Stimulated activated effector memory CD8-positive, alpha-beta T cell treated with anti-CD3 and anti-CD28 coated beads, Interleukin-12 subunit alpha, Interleukin-12 subunit beta, amount 100 ng/mL, for 72 hours (primary cell): ENCODE results near the gene KCNJ15.
A peak's percentile ranks its signal among the peaks of the same experiment; 100 is the strongest.
"Not testable (repeated sequence)": the region's sequence is repeated elsewhere in the genome, so short reads cannot be mapped to it uniquely, and the experiment has no call there.

ENCODE experiments used
- ATAC-seq: fragments of 150-1000 bp; cut with Tn5 transposase; 2 replicates; pipeline ENCODE4 v1.10.0; 2021
- DNase-seq, 2 donors: peaks; one replicate each; pipeline ENCODE4 v3.0.0; 2021 to 2022; ENCODE audit warnings: low spot score in 2 of 2
- H3K27ac Mint-ChIP-seq: one replicate; pipeline ENCODE4 v1.8.0; 2022; ENCODE audit warnings: mild to moderate bottlenecking, mixed read lengths
- H3K36me3 Mint-ChIP-seq: one replicate; pipeline ENCODE4 v1.8.0; 2022; ENCODE audit warnings: mild to moderate bottlenecking, mixed read lengths
- H3K4me1 Mint-ChIP-seq: one replicate; pipeline ENCODE4 v1.8.0; 2022; ENCODE audit warnings: mixed read lengths
- H3K4me3 Mint-ChIP-seq: one replicate; pipeline ENCODE4 v1.8.0; 2022; ENCODE audit warnings: mild to moderate bottlenecking, mixed read lengths
- H3K9me3 Mint-ChIP-seq: one replicate; pipeline ENCODE4 v1.8.0; 2022; ENCODE audit warnings: mixed read lengths

The KCNJ15 gene

DNA sequence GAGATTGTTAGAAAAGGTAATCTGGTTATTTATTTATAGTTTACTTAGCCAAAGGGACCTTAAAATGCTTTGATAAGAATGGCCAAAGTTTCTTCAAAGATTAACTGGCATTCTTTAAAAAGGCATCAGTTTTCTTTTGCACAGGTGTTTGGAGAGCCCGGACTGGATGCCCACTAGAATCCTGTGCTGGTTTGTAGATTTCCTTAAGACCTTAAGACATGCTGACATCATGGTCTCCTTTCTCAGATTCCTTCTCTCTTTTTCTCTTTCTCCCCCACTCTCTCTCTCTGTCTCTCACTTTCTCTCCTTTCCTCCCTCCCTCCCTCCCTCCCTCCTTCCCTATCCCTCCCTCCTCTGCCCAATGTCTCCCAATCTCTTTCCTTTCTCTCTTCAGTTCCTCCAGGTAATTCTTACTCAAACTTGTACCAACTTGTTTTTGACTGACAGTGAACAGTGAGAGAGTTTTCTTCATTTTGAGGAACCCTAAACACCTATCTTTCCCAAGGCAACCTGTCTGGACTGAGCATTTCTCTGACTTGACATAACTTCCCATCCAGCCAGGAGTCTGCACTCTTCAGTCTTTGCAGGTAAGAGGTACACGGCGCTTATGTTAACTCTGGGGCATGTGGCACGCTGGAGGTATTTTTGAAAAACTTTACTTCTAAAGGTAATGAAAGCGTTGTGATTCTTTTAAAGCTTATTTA lies at the start of gene KCNJ15:
KCNJ15 (plus strand) TSS at position 393 of the 704 bp plus-strand sequence. CDS start 42,271 bp downstream, outside the sequence.
- no peak for ATAC-seq
- H3K36me3 Mint-ChIP-seq, result no peaks in the 10 kb centered on the region
- no peaks in the 10 kb centered on the region for H3K4me1 Mint-ChIP-seq
- H3K9me3 Mint-ChIP-seq, result no peaks in the 10 kb centered on the region
- no peak within 1 kb of the TSS for H3K4me3 Mint-ChIP-seq
- DNase-seq, result no peak
- H3K27ac Mint-ChIP-seq, result no peak within 1 kb of the TSS

DNA sequence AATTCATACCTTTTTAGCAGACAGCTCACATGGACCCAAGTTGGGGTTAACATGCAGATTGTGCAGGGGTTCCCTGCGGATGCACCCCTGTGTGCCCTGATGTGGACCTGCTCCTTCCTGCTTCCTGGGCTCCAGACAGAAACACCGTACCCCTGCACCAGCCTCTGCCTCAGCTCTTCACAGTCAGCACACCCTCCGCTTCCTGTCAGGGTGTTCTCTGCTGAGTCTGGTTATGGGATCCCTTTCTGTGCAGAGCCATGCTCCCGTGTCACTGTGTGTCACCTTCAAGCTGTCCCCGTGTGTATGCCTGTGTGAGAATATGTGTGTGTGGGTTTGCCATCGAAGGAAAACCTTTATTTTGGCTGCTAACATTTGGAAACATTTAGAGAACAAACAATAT lies 48.7 kb upstream of the KCNJ15 start:
- peaks cover 3% of the 10 kb centered on the region for H3K9me3 Mint-ChIP-seq
- H3K36me3 Mint-ChIP-seq, result no peaks in the 10 kb centered on the region
- H3K27ac Mint-ChIP-seq, result no peak overlapping the region
- H3K4me1 Mint-ChIP-seq, result no peaks in the 10 kb centered on the region
- no peak for DNase-seq
- no peak for ATAC-seq
- no peak overlapping the region for H3K4me3 Mint-ChIP-seq

DNA sequence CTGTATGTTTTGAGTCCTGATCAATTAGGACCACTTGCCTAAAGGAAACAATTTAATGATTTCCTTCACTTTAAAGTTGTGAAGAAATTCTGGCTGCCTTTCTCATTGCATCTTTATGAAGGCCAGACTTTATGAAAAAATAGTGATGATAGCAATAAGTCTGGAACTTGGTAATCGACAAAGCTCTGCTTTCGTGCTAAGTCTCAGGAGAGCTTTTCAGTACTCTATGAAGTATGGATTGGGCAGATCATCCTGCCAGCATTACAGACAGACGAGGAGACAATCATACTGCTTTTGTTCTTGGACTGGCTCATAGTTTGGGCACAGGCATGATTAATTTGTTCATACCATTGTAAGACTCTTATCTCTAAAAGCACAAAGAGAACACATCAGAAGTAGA lies 45.5 kb upstream of the KCNJ15 start:
- Mint-ChIP-seq H3K27ac (no peak overlapping the region), H3K9me3 (peaks cover 3% of the 10 kb centered on the region), H3K4me1 (no peaks in the 10 kb centered on the region), H3K4me3 (no peak overlapping the region), H3K36me3 (no peaks in the 10 kb centered on the region)
- DNase-seq (no peak), ATAC-seq (no peak)

DNA sequence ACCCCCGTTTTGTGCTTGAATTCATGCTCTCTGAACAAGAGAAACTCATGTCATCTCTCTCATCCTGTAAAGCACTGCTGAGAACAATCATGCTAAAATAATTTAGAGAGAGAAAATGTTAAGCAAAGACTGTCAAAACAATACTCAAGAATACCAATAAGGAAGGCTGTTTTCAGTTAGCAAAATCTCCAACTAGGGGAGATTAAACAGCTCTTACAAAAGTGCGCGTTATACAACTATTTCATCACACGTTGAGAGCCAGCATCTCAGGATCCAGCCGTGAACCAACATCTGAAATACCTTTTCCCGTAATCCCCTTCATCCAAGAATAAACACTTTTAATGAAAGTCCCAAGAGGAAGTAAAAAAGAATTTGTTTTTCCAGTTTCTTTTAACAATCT lies 44.1 kb upstream of the KCNJ15 start:
- DNase-seq (no peak), ATAC-seq (no peak)
- no peaks in the 10 kb centered on the region for H3K4me1 Mint-ChIP-seq
- no peak overlapping the region for H3K27ac Mint-ChIP-seq
- H3K36me3 Mint-ChIP-seq, result no peaks in the 10 kb centered on the region
- H3K9me3 Mint-ChIP-seq, result peaks cover 3% of the 10 kb centered on the region
- H3K4me3 Mint-ChIP-seq, result no peak overlapping the region

DNA sequence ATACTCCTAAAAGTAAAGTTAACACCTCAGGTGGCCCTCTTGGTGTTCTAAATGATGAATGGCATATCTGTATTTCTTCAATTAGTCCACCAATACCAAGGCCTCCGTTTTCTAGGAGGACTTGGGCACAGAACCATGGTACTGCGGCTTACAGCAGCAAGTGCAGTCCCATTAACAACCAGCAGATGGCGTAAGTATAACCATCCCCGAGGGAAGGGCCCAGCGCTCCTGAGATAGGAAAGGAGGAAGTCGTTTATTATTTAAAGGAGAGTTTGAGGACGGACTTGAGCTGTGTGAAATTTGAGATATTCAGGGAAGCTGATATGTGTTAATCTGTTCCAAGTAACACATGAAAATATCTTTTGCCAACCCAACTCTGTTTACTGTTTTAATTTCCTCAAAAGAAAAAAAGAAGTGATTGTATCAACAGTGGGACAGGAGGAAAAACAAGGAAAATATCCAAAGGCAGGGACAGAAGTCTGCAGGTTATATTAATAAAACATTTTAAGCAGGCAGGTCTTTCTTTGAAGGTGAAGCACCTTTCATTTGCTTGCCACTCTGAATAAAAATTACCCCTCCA lies 37.7 kb upstream of the KCNJ15 start:
- Mint-ChIP-seq H3K4me3 (no peak overlapping the region), H3K9me3 (peaks cover 8% of the 10 kb centered on the region), H3K36me3 (no peaks in the 10 kb centered on the region), H3K4me1 (no peaks in the 10 kb centered on the region), H3K27ac (no peak overlapping the region)
- DNase-seq, result peak; percentile 49 to 72
- ATAC-seq, result no peak

DNA sequence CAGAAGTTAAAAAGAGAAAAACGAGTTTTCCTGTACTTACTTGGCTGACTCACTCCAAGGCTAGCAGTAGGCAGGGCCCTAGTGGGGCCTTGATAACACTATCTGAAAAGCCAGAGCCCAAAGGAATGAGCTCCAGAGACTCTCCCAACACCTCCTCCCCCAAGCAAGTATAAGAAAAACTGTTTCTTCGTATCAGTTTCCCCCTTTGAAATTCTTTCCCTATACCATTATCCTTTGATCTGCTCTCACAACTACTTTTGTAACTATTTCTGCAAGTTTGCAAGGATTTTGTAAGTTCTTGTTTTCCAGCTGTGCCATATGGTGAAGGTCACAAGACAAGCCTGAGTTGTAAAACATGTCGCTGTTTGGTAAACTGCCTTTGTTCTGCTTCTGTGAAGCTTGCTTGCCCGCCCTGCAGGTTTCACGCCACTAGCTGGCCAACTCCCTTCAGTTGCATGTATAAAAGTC lies 36.5 kb upstream of the KCNJ15 start:
- Mint-ChIP-seq H3K4me1 (no peaks in the 10 kb centered on the region), H3K4me3 (no peak overlapping the region), H3K27ac (no peak overlapping the region), H3K36me3 (no peaks in the 10 kb centered on the region), H3K9me3 (peaks cover 11% of the 10 kb centered on the region)
- no peak for ATAC-seq
- DNase-seq, result no peak

DNA sequence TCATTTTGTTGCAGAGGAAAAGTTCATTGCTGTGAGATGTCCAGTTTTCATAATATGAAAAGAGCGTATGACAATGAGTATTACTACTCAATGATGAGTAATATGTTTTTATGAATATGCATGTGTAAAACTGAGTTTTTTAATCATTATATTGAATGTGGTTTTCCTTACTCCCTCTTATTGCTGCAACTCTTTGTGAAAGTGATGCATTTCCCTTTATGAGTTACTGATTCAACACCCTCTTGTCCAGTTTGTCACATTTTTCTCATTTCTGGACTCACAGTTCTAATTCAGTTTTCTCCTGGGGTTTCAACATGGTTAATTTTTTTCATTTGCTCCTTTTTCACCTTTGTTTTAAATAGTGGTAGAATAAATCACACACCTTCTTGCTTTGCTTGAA lies 35.2 kb upstream of the KCNJ15 start:
- Mint-ChIP-seq H3K4me3 (no peak overlapping the region), H3K4me1 (no peaks in the 10 kb centered on the region), H3K27ac (no peak overlapping the region), H3K9me3 (peaks cover 11% of the 10 kb centered on the region), H3K36me3 (no peaks in the 10 kb centered on the region)
- ATAC-seq (no peak), DNase-seq (no peak)

DNA sequence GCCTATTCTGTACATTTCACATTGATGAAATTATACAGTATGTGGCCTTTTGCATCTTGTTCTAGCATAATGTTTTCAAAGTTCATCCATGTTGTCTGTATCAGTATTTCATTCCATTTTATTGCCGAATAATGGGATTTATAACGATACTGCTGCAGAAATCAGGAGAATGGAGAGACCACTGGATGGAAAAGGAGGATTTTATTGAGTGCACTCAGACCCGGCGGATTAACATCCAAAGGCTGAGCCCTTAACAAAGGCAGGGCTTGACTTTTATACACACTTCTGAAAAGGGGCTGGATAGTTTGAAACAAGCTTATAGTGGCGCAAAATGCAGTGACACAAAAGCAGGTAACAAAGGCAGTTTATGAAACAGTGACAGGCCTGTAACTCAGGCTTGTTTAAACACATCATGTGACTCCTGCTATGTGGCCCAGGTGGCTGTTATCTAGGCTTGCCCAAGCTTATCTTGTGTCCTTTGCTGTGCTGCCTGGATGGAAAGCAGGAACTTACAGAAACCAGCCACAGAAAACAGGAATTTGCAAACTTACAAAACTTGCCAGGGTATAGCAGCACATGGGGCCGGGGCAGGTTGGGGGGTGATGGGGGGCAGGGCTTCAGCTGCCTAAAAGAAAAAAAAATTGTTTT lies 32.8 kb upstream of the KCNJ15 start:
- Mint-ChIP-seq H3K4me3 (no peak overlapping the region), H3K9me3 (peaks cover 21% of the 10 kb centered on the region), H3K36me3 (no peaks in the 10 kb centered on the region), H3K27ac (no peak overlapping the region), H3K4me1 (no peaks in the 10 kb centered on the region)
- DNase-seq (no peak), ATAC-seq (no peak)

DNA sequence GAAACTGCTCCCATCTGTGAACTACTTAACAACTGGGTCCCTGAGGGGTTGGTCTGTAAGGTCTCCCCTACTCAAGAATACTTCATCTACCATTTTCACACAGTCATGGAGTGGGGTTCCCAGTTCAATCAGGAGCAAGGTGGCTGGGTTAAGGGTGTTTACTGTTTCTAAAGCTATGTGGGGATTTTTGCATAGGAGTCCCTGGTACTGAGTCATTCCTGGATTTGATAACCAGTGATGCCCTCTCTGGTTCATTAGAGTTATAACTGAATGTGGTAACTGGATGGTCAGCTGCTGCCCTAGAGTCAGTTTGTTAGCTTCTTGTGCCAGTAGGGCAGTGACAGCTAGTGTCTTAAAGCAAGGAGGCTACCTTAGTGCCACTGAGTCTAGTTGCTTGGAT lies 29.4 kb upstream of the KCNJ15 start:
- Mint-ChIP-seq H3K27ac (no peak overlapping the region), H3K36me3 (no peaks in the 10 kb centered on the region), H3K9me3 (peaks cover 31% of the 10 kb centered on the region), H3K4me1 (no peaks in the 10 kb centered on the region), H3K4me3 (no peak overlapping the region)
- ATAC-seq (no peak), DNase-seq (no peak)

DNA sequence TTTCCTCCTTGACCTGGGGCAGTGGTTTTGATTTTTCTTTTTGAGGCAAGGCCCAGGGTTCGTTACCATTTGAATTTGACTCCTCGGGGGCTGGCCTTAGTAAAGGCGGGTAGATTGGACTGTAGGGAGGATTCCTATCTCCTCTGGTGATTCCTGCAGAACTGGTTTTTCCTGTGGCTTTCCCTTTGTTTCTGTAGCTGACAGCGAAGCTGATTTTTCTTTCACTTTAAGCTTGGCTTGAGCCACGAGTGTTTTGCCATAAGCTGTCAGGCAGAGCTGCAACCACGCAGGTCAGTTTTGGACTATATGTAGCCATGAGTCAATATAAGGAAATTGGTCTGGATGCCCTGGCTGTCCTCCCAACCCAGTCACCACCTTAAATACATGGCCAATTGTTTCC lies 28.7 kb upstream of the KCNJ15 start:
- Mint-ChIP-seq H3K9me3 (peaks cover 28% of the 10 kb centered on the region), H3K4me1 (no peaks in the 10 kb centered on the region), H3K4me3 (no peak overlapping the region), H3K27ac (no peak overlapping the region), H3K36me3 (no peaks in the 10 kb centered on the region)
- DNase-seq (no peak), ATAC-seq (no peak)

DNA sequence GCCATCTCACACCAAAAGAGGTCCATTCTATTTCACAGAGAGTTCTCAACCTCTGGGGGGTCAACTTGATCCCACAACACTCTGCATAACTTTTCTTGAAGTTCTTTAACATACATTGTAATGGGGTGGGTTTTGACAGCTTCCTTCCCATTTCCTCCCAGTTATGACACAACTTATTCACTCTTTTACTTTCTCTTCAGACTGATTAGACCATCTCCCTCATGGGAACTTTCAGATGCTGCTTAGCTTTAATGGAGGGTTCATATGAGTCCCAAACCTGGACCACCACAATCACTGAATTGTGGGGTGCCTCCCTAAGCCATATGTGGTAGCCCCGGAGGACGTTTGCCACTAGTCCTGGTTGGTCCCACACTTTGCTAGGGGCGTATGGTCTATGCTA lies 28.3 kb upstream of the KCNJ15 start:
- no peak for ATAC-seq
- peaks cover 28% of the 10 kb centered on the region for H3K9me3 Mint-ChIP-seq
- H3K4me3 Mint-ChIP-seq, result no peak overlapping the region
- H3K4me1 Mint-ChIP-seq, result no peaks in the 10 kb centered on the region
- DNase-seq, result no peak
- no peaks in the 10 kb centered on the region for H3K36me3 Mint-ChIP-seq
- no peak overlapping the region for H3K27ac Mint-ChIP-seq

DNA sequence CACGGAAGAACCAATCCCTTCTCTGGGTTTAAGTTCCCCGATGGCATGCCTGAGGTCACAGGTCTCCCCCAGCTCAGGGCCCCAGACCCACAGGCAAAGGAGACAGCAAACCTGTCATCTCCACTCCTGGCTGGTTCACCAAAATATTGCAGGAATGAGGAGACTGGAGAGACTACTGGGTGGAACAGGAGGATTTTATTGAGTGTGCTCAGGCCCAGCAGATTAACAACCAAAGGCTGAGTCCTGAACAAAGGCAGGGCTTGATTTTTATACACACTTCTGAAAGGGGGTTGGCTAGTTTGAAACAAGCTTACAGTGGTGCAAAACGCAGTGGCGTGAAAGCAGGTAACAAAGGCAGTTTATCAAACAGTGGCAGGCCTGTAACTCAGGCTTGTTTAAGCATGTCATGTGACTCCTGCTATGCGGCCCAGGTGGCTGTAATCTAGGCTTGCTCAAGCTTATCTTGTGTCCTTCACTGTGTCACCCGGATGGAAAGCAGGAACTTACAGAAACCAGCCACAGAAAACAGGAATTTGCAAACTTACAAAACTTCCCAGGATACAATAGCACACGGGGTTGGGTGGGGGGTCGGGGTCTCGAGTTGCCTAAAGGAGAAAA lies 27.4 kb upstream of the KCNJ15 start:
- Mint-ChIP-seq H3K9me3 (peaks cover 23% of the 10 kb centered on the region), H3K36me3 (no peaks in the 10 kb centered on the region), H3K27ac (no peak overlapping the region), H3K4me1 (no peaks in the 10 kb centered on the region), H3K4me3 (no peak overlapping the region)
- no peak for DNase-seq
- ATAC-seq, result no peak

DNA sequence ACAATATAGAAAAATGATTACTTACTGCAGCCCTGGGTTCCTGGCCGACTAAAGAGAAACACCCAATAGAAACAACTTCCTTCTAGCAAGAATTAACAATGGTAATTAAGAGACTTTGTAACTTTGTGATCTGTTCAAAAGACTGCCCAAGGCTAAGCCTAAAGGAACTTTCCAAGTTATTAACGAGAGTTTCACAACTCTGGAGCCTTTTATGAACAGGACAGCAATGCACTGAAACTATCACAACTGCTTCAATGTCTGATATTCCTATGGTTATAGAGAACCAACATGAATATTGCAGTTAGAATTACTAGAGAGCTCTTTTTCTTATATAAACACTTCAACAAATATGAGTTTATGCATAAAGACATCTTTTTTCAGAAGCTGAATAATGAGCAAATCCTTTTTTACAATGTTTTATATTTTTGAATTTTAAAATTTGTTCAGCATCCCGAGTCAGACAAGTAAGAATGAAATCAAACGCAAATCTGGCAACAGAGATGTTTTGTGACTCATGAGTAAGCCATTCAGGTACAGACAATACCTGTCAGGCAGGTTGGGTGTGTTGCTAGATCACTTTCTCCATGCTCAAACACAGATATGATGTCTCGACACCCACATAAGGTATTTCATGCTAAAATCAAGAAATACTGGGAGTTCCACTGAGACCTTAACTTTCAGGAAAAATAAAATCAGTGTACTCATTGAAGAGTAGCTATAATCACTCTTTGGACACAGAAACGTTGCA lies 22.2 kb upstream of the KCNJ15 start:
- Mint-ChIP-seq H3K9me3 (peaks cover 7% of the 10 kb centered on the region), H3K27ac (no peak overlapping the region), H3K4me3 (no peak overlapping the region), H3K36me3 (no peaks in the 10 kb centered on the region), H3K4me1 (no peaks in the 10 kb centered on the region)
- DNase-seq (no peak), ATAC-seq (no peak)

DNA sequence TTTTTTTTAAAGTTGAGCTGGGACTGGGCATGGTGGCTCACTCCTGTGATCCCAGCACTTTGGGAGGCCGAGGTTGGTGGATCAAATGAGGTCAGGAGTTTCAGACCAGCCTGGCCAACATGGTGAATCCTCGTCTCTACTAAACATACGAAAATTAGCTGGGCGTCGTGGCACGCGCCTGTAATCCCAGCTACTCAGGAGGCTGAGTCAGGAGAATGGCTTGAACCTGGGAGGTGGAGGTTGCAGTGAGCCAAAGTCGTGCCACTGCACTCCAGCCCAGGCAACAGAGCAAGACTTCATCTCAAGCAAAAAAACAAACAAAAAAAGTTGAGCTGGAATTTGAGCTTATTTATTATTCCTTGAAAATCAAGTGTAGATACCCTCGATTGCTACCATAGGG lies 21.5 kb upstream of the KCNJ15 start:
- H3K27ac Mint-ChIP-seq, H3K4me1 Mint-ChIP-seq, H3K9me3 Mint-ChIP-seq, DNase-seq, ATAC-seq, H3K36me3 Mint-ChIP-seq, H3K4me3 Mint-ChIP-seq: not testable (repeated sequence)

DNA sequence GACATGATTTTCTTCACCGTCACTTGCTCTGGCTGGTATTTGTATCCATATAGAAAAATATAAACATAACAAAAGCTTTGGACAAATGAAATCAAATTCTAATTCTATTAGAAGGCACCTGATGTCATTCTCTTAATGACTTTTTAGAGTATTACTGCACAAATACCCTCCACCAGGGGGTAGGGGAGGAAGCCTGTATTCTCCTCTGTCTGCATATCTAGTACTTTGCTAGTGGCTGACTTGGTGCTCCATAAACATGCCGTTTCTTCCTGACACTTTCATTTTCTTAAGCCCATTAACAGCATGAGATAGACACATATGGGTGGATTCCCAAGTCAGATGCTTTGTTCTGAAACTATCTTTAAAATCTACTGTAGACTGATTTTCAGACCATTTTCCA lies 20.6 kb upstream of the KCNJ15 start:
- ATAC-seq, result no peak
- H3K27ac Mint-ChIP-seq, result no peak overlapping the region
- H3K36me3 Mint-ChIP-seq, result no peaks in the 10 kb centered on the region
- no peak for DNase-seq
- no peaks in the 10 kb centered on the region for H3K4me1 Mint-ChIP-seq
- H3K9me3 Mint-ChIP-seq, result no peaks in the 10 kb centered on the region
- no peak overlapping the region for H3K4me3 Mint-ChIP-seq
